ENCODE data around the gene CLN6. TPM values are rescaled to one million over a fixed set of nuclear protein-coding genes. Genes with fewer than 3 reads are reported as not detected.

The CLN6 gene
- total RNA-seq, 2 experiments from 2014 or later: 60.2 to 117 TPM

Other genes starting within 250 kb of the CLN6 start
- 36.2 and 44.1 TPM in 2 replicates for gene PIAS1, start 175.4 kb downstream of the CLN6 start, total RNA-seq (2014; rRNA removed; shearing (Covaris generic))
- 59.0 and 72.8 TPM in 2 replicates for gene PIAS1, start 175.4 kb downstream of the CLN6 start, total RNA-seq (2022)
- gene CALML4, start 24.4 kb downstream of the CLN6 start, total RNA-seq (2014; rRNA removed; shearing (Covaris generic)): 28.7 and 52.8 TPM in 2 replicates
- gene CALML4, start 24.4 kb downstream of the CLN6 start, total RNA-seq (2022): 32.5 and 32.7 TPM in 2 replicates
- gene FEM1B, start 48.0 kb upstream of the CLN6 start, total RNA-seq (2014; rRNA removed; shearing (Covaris generic)): 35.5 and 37.1 TPM in 2 replicates
- gene FEM1B, start 48.0 kb upstream of the CLN6 start, total RNA-seq (2022): 37.3 and 50.8 TPM in 2 replicates
- under 0.01 TPM in 1 of 2 replicates, not detected in the other for gene ITGA11, start 202.4 kb upstream of the CLN6 start, total RNA-seq (2014; rRNA removed; shearing (Covaris generic))
- not detected in 2 replicates for gene ITGA11, start 202.4 kb upstream of the CLN6 start, total RNA-seq (2022)